Stomach (tissue), 9 donors: Measurements from ENCODE around the gene SIRT3. TPM values are rescaled to one million over a fixed set of nuclear protein-coding genes. Genes with fewer than 3 reads are reported as not detected.

Experiments used
- DNase-seq, 2 donors: peaks; one replicate each; pipeline versions ENCODE4 v3.0.0 to v3.0.0-alpha.2; 2013 to 2019
- H3K27ac ChIP-seq, 5 donors: fragments of 200-600 bp in 4 of 5; sonication (generic) in 4 of 5; one replicate each; pipeline ENCODE4 v1.5.1; 2013 to 2019; ENCODE audit warnings: mild to moderate bottlenecking in 1 of 5, moderate library complexity in 1 of 5
- H3K27me3 ChIP-seq, 3 donors: fragments of 200-600 bp; sonication (generic); one replicate each; pipeline ENCODE4 v1.5.1; 2017 to 2019; ENCODE audit warnings: mixed run types in 1 of 3
- H3K36me3 ChIP-seq, 4 donors: fragments of 200-600 bp; sonication (generic); 1 replicate in 3 of 4; 2 replicates in 1 of 4; pipeline ENCODE4 v1.5.1; 2016 to 2019
- H3K4me1 ChIP-seq, 4 donors: fragments of 200-600 bp; sonication (generic); one replicate each; pipeline ENCODE4 v1.5.1; 2016 to 2019
- H3K4me3 ChIP-seq, 4 donors: fragments of 200-600 bp; sonication (generic) in 3 of 4; one replicate each; pipeline ENCODE4 v1.5.1; 2016 to 2019; ENCODE audit warnings: mild to moderate bottlenecking in 1 of 4
- H3K9me3 ChIP-seq, 4 donors: fragments of 200-600 bp; sonication (generic); one replicate each; pipeline ENCODE4 v1.5.1; 2016 to 2019
- EP300 ChIP-seq: sonication (generic); formaldehyde crosslinking; IDR thresholded peaks from one replicate; pipeline ENCODE4 v1.6.1; 2017; ENCODE audit warnings: antibody characterized with exemption
- POLR2A ChIP-seq, 4 donors: fragments of 450-650 bp; IDR thresholded peaks; one replicate each; pipeline ENCODE4 v1.6.1; 2016; ENCODE audit warnings: antibody characterized with exemption in 4 of 4, control low read depth in 2 of 4, mild to moderate bottlenecking in 1 of 4, moderate library complexity in 1 of 4
- POLR2AphosphoS5 ChIP-seq, 3 donors: sonication (generic); formaldehyde crosslinking; IDR thresholded peaks; one replicate each; pipeline ENCODE4 v1.6.1; 2016; ENCODE audit warnings: antibody characterized with exemption in 3 of 3
- WGBS, 5 donors: extraction: QIAGEN DNeasy Blood & Tissue Kit in 3 of 5; methylation state at CpG; one replicate each; pipeline versions ENCODE4 v1.1.5 to v1.1.7; 2013 to 2018; 5-methylcytosine and 5-hydroxymethylcytosine counted together
- intact Hi-C: fragments of 100-400 bp; cut with DNase I; formaldehyde crosslinking; loops from one replicate; pipeline ENCODE4 v1.15.1; 2023; ENCODE audit warnings: low total_unique reads
- polyA plus RNA-seq, 3 donors: library from polyadenylated mRNA; stranded (reverse); fragments of 200-250 nt; gene quantifications; one replicate each; pipeline ENCODE4 v1.2.3, GENCODE V29; 2013
- total RNA-seq, 5 donors: library from RNA; depleted of rRNA; stranded (reverse); fragments of >200 nt; gene quantifications; one replicate each; pipeline versions ENCODE4 v1.1.0 to v1.2.3, GENCODE V29; 2014 to 2016
- TF ChIP-seq, protein P1 (sequence below), 7 experiments: fragments of 450-650 bp in 4 of 7; fragments of 200-600 bp in 3 of 7; sonication (generic) in 3 of 7; IDR thresholded peaks; one replicate each; pipeline ENCODE4 v1.5.1; 2016 to 2019; ENCODE audit warnings: antibody characterized with exemption in 7 of 7, control low read depth in 2 of 7, mild to moderate bottlenecking in 1 of 7
- donor health status: healthy with polysubstance abuse.
- donor health status: Bipolar disorder and iron deficiency.
- donor health status: healthy.

The SIRT3 gene
- total and polyA plus RNA-seq, 8 donors: 5.4 to 63.7 (median 12.3) TPM

DNA sequence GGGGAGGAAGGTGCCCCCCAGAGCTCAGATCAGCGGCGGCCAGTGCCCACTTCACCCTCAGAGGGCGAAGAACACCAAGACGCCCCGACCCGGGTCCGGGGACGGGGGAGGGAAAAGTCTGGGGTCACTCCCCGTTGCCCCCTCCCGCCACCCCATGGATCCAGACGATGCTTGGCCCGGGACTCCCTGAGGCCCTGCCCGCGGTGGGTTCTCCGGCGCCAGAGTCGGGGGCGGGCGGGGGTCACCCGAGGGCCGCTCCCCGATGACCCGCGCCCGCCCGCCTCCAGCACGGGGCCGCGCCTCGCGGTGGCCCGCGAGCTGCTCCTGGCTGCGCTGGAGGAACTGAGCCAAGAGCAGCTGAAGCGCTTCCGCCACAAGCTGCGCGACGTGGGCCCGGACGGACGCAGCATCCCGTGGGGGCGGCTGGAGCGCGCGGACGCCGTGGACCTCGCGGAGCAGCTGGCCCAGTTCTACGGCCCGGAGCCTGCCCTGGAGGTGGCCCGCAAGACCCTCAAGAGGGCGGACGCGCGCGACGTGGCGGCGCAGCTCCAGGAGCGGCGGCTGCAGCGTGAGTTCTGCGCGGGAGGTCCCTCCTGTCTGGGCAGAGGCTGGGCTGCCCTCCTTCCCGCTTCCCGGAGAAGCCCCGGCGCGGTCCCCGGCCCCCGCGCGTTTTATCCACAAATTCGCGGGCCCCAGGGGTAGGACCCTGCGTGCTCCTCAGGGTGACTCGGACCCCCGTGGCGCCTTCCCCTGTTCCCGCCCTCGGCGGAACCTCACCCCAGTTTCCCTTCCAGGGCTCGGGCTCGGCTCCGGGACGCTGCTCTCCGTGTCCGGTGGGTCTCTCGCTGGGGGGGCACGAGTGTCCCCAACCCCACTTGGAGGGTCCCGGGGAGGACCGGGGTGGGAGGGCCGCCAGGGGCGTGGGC, 43.2 kb upstream of the SIRT3 start:
- Histone ChIP-seq H3K9me3 (no peaks in the 10 kb centered on the region), H3K36me3 (no peaks in the 10 kb centered on the region), H3K27ac (peak overlapping the region in 2 of 5 donors; percentile 23 to 59), H3K27me3 (peaks cover 36 to 69% (median 60%) of the 10 kb centered on the region in 3 donors), H3K4me3 (peak overlapping the region; percentile 17 to 47 (median 42)), H3K4me1 (peaks cover 19 to 39% (median 31%) of the 10 kb centered on the region in 4 donors)
- intact Hi-C loops: no loop called here
- peak in 1 of 3 donors; percentile 61 for TF ChIP-seq POLR2AphosphoS5 (IDR thresholded peaks at IDR 0.05)
- TF ChIP-seq, protein P1, sequence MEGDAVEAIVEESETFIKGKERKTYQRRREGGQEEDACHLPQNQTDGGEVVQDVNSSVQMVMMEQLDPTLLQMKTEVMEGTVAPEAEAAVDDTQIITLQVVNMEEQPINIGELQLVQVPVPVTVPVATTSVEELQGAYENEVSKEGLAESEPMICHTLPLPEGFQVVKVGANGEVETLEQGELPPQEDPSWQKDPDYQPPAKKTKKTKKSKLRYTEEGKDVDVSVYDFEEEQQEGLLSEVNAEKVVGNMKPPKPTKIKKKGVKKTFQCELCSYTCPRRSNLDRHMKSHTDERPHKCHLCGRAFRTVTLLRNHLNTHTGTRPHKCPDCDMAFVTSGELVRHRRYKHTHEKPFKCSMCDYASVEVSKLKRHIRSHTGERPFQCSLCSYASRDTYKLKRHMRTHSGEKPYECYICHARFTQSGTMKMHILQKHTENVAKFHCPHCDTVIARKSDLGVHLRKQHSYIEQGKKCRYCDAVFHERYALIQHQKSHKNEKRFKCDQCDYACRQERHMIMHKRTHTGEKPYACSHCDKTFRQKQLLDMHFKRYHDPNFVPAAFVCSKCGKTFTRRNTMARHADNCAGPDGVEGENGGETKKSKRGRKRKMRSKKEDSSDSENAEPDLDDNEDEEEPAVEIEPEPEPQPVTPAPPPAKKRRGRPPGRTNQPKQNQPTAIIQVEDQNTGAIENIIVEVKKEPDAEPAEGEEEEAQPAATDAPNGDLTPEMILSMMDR (IDR thresholded peaks at IDR 0.05): no peak
- WGBS, 5 donors: 11 to 26% (median 17%) methylated on average over 17 to 97 of the region's 97 CpGs
- no peak for DNase-seq

DNA sequence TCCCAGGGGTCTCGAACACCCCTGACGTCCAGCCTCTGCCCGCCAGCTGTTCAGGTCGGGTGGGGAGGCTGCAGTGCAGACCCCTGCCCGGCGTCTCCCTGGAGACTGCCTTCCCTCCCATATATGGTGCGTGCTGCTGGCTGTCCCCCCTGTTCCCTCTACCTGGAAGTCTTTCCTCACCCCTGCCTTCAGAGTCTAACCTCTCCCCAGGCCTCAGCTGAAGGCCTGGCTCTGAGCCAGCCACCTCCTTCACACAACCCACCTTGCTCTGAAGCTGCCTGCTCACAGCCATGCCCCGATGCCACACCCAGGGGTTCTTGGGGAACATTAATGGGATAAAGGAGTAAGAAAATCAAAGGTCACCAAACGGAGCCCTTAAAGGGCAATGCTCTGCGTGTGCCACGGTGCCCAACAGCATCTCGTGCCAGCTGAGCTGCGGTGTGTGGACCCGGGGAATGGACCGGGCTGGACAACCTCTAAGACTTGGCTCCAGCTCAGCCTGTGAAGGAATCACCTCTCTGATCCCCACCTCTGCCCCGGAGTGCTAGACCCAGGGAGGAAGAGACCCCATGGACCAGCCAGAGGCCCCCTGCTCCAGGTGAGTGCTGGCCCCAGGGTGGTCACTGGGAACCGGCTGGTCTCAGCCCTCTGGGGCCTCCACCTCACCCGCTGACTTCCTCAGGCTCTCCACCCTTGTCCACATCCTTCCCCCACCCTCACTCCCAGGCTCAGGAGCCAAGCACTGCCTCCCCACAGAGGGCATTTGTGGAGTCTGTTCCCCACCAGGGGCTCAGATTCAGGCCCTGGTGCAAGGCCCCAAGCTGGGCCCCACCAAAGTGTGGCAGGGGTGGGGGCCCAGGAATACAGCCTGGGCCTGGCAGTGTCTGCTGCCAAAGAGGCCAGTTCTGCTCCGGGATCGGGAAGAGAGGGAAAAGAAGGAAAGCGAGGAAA, 42.1 kb upstream of the SIRT3 start, which contains the start of gene NLRP6:
TSS of gene NLRP6 (plus strand) at position 407 of the 951 bp plus-strand sequence. CDS start at position 570, 163 bp downstream.
- H3K27ac ChIP-seq: peak within 1 kb of the TSS in 2 of 5 donors; percentile 23 to 59
- H3K36me3 ChIP-seq: no peaks in the 10 kb centered on the region
- WGBS, 5 donors: 57 to 70% (median 62%) methylated on average over 21 of the region's 21 CpGs
- H3K4me1 ChIP-seq: peaks cover 19 to 39% (median 31%) of the 10 kb centered on the region in 4 donors
- no peak for TF ChIP-seq POLR2AphosphoS5 (IDR thresholded peaks at IDR 0.05)
- TF ChIP-seq, protein P1 (IDR thresholded peaks at IDR 0.05): no peak
- TF ChIP-seq POLR2A (IDR thresholded peaks at IDR 0.05): no peak
- no peak for TF ChIP-seq EP300
- peaks cover 36 to 59% (median 53%) of the 10 kb centered on the region in 3 donors for H3K27me3 ChIP-seq
- intact Hi-C loops: no loop called here
- no peak for DNase-seq
- peak within 1 kb of the TSS in 3 of 4 donors; percentile 37 to 47 (median 46) for H3K4me3 ChIP-seq
- H3K9me3 ChIP-seq: no peaks in the 10 kb centered on the region

DNA sequence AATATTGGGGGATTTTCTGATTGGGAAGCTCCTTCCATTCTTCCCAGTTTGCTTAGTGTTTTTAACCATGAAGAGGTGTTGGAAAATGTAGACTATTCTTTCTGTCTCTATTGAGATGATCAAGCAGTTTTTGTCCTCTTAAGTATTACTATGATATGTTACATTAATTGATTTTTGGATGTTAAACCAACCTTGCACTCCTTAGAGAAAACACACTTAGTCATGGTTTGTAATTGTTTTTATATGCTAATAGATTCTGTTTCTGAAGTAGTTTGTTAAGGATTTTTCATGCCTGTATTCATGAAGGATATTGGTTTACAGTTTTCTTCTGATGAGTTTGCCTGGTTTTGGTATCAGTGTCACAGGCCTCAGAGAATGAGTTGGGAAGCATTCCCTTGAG, 40.1 kb upstream of the SIRT3 start:
- no peaks in the 10 kb centered on the region for H3K9me3 ChIP-seq
- H3K4me1 ChIP-seq: peaks cover 19 to 29% (median 26%) of the 10 kb centered on the region in 4 donors
- peaks cover 29 to 54% (median 36%) of the 10 kb centered on the region in 3 donors for H3K27me3 ChIP-seq
- intact Hi-C loops: no loop called here
- H3K36me3 ChIP-seq: no peaks in the 10 kb centered on the region
- H3K27ac ChIP-seq: no peak overlapping the region
- DNase-seq: no peak
- H3K4me3 ChIP-seq: no peak overlapping the region
- TF ChIP-seq POLR2A (IDR thresholded peaks at IDR 0.05) (no peak), POLR2AphosphoS5 (IDR thresholded peaks at IDR 0.05) (no peak), EP300 (no peak)
- TF ChIP-seq, protein P1 (IDR thresholded peaks at IDR 0.05): no peak

DNA sequence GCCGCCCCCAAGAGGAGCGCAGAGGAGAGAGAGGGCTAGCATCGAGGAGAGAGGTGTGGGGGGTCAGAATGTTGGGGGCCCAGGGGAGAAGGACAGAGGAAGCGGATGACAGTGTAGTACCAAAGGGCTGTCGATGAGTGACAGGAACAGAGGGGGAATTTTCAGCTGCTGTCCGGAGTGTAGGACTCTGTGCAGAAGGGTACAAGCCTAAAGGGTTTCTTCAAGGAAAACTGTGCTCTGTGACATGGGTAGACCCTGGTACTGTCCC, 36.7 kb upstream of the SIRT3 start:
- 81 to 91% (median 88%) methylated on average over 6 of the region's 6 CpGs for WGBS, 5 donors
- DNase-seq: no peak
- no peak overlapping the region for H3K4me3 ChIP-seq
- H3K27me3 ChIP-seq: peaks cover 0 to 41% (median 2%) of the 10 kb centered on the region in 3 donors
- H3K4me1 ChIP-seq: peaks cover 0 to 19% (median 6%) of the 10 kb centered on the region in 4 donors
- no peaks in the 10 kb centered on the region for H3K9me3 ChIP-seq
- no peak overlapping the region for H3K27ac ChIP-seq
- intact Hi-C loops: no loop called here
- TF ChIP-seq, protein P1 (IDR thresholded peaks at IDR 0.05): no peak
- no peak for TF ChIP-seq POLR2A (IDR thresholded peaks at IDR 0.05)
- TF ChIP-seq EP300: no peak
- TF ChIP-seq POLR2AphosphoS5 (IDR thresholded peaks at IDR 0.05): no peak
- H3K36me3 ChIP-seq: no peaks in the 10 kb centered on the region
